PFSK-1 (cell line): Measurements from ENCODE around the gene SMIM5.

Source experiments
- FOXP2 ChIP-seq: optimal IDR thresholded peaks from 2 replicates; pipeline ENCODE3; 2011; ENCODE audit warnings: borderline replicate concordance, control low read depth, inconsistent platforms; ENCODE audit not compliant: insufficient read depth; ENCODE audit errors: extremely low read length, extremely low read depth
- POLR2AphosphoS5 ChIP-seq: IDR thresholded peaks from 2 replicates; pipeline ENCODE4 v1.6.1; 2012; ENCODE audit warnings: low read depth, mild to moderate bottlenecking, control low read depth, low read length, moderate library complexity
- REST ChIP-seq, 2 experiments: IDR thresholded peaks; 2 replicates each; pipeline versions ENCODE4 v1.6.1 to v1.8.0; 2011 to 2012; ENCODE audit warnings: low read depth in 2 of 2, low read length in 2 of 2, control low read depth in 1 of 2, inconsistent platforms in 1 of 2, mild to moderate bottlenecking in 1 of 2, moderate library complexity in 1 of 2; ENCODE audit not compliant: insufficient read depth in 1 of 2
- SIN3A ChIP-seq: IDR thresholded peaks from 2 replicates; pipeline ENCODE4 v1.6.1; 2012; ENCODE audit warnings: mild to moderate bottlenecking, low read length, moderate library complexity, borderline replicate concordance; ENCODE audit not compliant: insufficient read depth
- TAF1 ChIP-seq: IDR thresholded peaks from 2 replicates; pipeline ENCODE4 v1.6.1; 2012; ENCODE audit warnings: low read length, control low read depth, borderline replicate concordance; ENCODE audit not compliant: insufficient read depth

GRCh38 chr17:75635610-75636202, 2.5 kb downstream of the SMIM5 start:
- TF ChIP-seq TAF1 (no peak), POLR2AphosphoS5 (no peak), REST (IDR thresholded peaks at IDR 0.05; ENCODE audit: insufficient read depth in 1 of 2, low read depth in 2 of 2, low read length in 2 of 2) (no peak), SIN3A (no peak), FOXP2 (no peak)
